ENCODE data around the gene CEP57L1. TPM values are rescaled to one million over a fixed set of nuclear protein-coding genes. Genes with fewer than 3 reads are reported as not detected.
"Not testable (repeated sequence)": the region's sequence is repeated elsewhere in the genome, so short reads cannot be mapped to it uniquely, and the experiment has no call there.

Gene CEP57L1
- total and polyA plus RNA-seq, 8 donors: 11.3 to 42.5 (median 33.6) TPM

- H3K4me1 ChIP-seq: peaks cover 0 to 4% of the 10 kb centered on the region in 2 donors
- no peak overlapping the region for H3K4me3 ChIP-seq
- peak; percentile 38 for ATAC-seq
- TF ChIP-seq CTCF (IDR thresholded peaks at IDR 0.05): no peak
- no peak overlapping the region for H3K27ac ChIP-seq
- intact Hi-C loops (cut with DNase I): loop anchor here in 1 of 2 donors (10.0 kb wide), 1 partner anchor 535 kb away; no protein-coding TSS in a partner anchor
- no peaks in the 10 kb centered on the region for H3K27me3 ChIP-seq
- no peaks in the 10 kb centered on the region for H3K9me3 ChIP-seq
- DNase-seq: peak in 2 of 4 donors; percentile 36 to 77
- no peaks in the 10 kb centered on the region for H3K36me3 ChIP-seq
Measured at GRCh38 chr6:109079981-109080380, 15.3 kb upstream of the CEP57L1 start.

DNA sequence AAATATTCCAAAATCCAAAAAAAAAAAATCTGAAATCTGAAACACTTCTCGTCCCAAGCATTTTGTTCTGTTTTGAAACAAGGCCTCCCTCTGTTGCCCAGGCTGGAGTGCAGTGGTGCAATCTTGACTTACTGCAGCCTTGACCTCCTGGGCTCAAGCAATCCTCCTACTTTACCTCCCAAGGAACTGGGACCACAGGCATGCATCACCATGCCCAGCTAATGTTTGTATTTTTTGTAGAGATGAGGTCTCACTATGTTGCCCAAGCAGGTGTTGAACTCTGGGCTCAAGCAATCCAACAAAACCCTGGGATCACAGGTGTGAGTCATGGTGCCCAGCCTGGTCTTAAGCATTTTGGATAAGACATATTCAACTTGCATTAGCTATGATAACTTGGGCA, 14.3 kb upstream of the CEP57L1 start:
- peaks cover 0 to 4% of the 10 kb centered on the region in 2 donors for H3K4me1 ChIP-seq
- intact Hi-C loops (cut with DNase I): no loop called here
- DNase-seq (no peak), ATAC-seq (no peak)
- no peaks in the 10 kb centered on the region for H3K27me3 ChIP-seq
- H3K36me3 ChIP-seq: no peaks in the 10 kb centered on the region
- TF ChIP-seq CTCF (IDR thresholded peaks at IDR 0.05): no peak
- no peak overlapping the region for H3K27ac ChIP-seq
- H3K9me3 ChIP-seq: no peaks in the 10 kb centered on the region
- H3K4me3 ChIP-seq: no peak overlapping the region

GRCh38 chr6:109081516-109082187, 13.7 kb upstream of the CEP57L1 start:
- ATAC-seq: no peak
- no peak for DNase-seq
- Histone ChIP-seq H3K36me3 (no peaks in the 10 kb centered on the region), H3K27ac (no peak overlapping the region), H3K27me3 (no peaks in the 10 kb centered on the region), H3K9me3 (no peaks in the 10 kb centered on the region), H3K4me3 (no peak overlapping the region), H3K4me1 (peaks cover 0 to 4% of the 10 kb centered on the region in 2 donors)
- intact Hi-C loops (cut with DNase I): no loop called here
- TF ChIP-seq CTCF (IDR thresholded peaks at IDR 0.05): no peak

DNA sequence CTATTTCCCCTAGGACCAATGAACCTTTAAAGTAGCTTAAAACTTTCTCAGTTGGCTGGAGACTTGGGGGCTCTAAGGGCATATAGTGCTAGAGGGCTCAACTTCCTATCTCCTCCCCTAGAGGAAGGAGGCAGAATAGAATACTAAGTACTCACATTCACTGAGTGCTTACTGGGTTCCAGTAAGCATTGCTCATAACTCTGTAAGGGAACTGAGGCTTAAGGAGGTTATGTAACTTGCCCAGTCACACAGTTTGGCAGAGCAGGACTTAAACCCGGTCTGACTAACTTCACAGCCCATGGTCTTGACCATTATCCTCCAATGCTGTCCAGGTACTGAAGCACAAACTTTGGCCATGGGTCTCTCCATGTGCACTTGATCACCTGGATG, 13.1 kb upstream of the CEP57L1 start:
- peak; percentile 89 for ATAC-seq
- intact Hi-C loops (cut with DNase I): no loop called here
- no peak for DNase-seq
- H3K27ac ChIP-seq: no peak overlapping the region
- H3K36me3 ChIP-seq: no peaks in the 10 kb centered on the region
- TF ChIP-seq CTCF (IDR thresholded peaks at IDR 0.05): no peak
- H3K4me3 ChIP-seq: no peak overlapping the region
- H3K9me3 ChIP-seq: no peaks in the 10 kb centered on the region
- H3K4me1 ChIP-seq: peaks cover 0 to 4% of the 10 kb centered on the region in 2 donors
- H3K27me3 ChIP-seq: no peaks in the 10 kb centered on the region

GRCh38 chr6:109083657-109084056, 11.7 kb upstream of the CEP57L1 start:
- H3K27me3 ChIP-seq: no peaks in the 10 kb centered on the region
- H3K4me1 ChIP-seq: peaks cover 0 to 4% of the 10 kb centered on the region in 2 donors
- no peak overlapping the region for H3K27ac ChIP-seq
- no peaks in the 10 kb centered on the region for H3K9me3 ChIP-seq
- no peak overlapping the region for H3K4me3 ChIP-seq
- DNase-seq (no peak), ATAC-seq (no peak)
- intact Hi-C loops (cut with DNase I): no loop called here
- no peak for TF ChIP-seq CTCF (IDR thresholded peaks at IDR 0.05)
- H3K36me3 ChIP-seq: no peaks in the 10 kb centered on the region

DNA sequence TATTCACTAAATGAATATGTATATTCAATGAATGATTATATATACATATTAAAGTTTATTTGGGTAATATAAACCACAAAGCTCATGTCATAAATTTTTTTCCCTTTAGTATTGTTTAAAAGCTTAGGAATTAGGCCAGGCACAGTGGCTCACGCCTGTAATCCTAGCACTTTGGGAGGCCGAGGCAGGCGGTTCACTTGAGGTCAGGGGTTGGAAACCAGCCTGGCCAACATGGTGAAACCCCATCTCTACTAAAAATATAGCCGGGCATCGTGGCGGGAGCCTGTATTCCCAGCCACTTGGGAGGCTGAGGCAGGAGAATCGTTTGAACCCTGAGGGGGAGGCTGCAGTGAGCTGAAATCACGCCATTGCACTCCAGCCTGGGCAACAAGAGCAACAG, 11.2 kb upstream of the CEP57L1 start:
- intact Hi-C loops (cut with DNase I); H3K4me1 ChIP-seq; H3K27me3 ChIP-seq; H3K9me3 ChIP-seq; H3K27ac ChIP-seq; DNase-seq; H3K4me3 ChIP-seq; ATAC-seq; H3K36me3 ChIP-seq: not testable (repeated sequence)

Data from left lung (tissue), 10 donors.